ENCODE results near the gene WFIKKN2. TPM values are rescaled to one million over a fixed set of nuclear protein-coding genes. Genes with fewer than 3 reads are reported as not detected.

Gene WFIKKN2
- polyA plus RNA-seq, 1 of the 3 experiments (the other 2 are of a cell fraction) = not detected

GRCh38 chr17:50793007-50793406, 42.4 kb upstream of the WFIKKN2 start:
- TF ChIP-seq USF2 (IDR thresholded peaks at IDR 0.05; ENCODE audit: borderline replicate concordance, low read depth, low read length) = no peak
- TF ChIP-seq POLR2AphosphoS5 (IDR thresholded peaks at IDR 0.05; ENCODE audit: low read depth, low read length) = no peak
- TF ChIP-seq IRF3 (IDR thresholded peaks at IDR 0.05; ENCODE audit: low read depth, low read length) = no peak
- no peak for TF ChIP-seq RXRA (IDR thresholded peaks at IDR 0.05; ENCODE audit: borderline replicate concordance, low read depth)
- TF ChIP-seq ELF1 (IDR thresholded peaks at IDR 0.05) = no peak
- no peak for TF ChIP-seq REST (IDR thresholded peaks at IDR 0.05; ENCODE audit: low read depth, low read length)
- TF ChIP-seq USF1 (IDR thresholded peaks at IDR 0.05; ENCODE audit: borderline replicate concordance, low read depth) = no peak
- TF ChIP-seq YY1 (IDR thresholded peaks at IDR 0.05; ENCODE audit: low read depth) = no peak
- no peak for TF ChIP-seq TEAD4 (IDR thresholded peaks at IDR 0.05; ENCODE audit: borderline replicate concordance, insufficient read depth)
- TF ChIP-seq RFX5 (IDR thresholded peaks at IDR 0.05; ENCODE audit: low read length) = no peak
- TF ChIP-seq CHD2 (IDR thresholded peaks at IDR 0.05; ENCODE audit: low read length, partially characterized antibody) = no peak
- TF ChIP-seq ZBTB33 (IDR thresholded peaks at IDR 0.05; ENCODE audit: borderline replicate concordance, low read depth) = no peak
- TF ChIP-seq GABPA (IDR thresholded peaks at IDR 0.05; ENCODE audit: low read depth) = no peak
- TF ChIP-seq FOSL2 (IDR thresholded peaks at IDR 0.05; ENCODE audit: borderline replicate concordance, low read depth) = no peak
- TF ChIP-seq GATA2 (CRISPR knock-in tag; IDR thresholded peaks at IDR 0.05) = no peak
- no peak for TF ChIP-seq TAF1 (IDR thresholded peaks at IDR 0.05; ENCODE audit: borderline replicate concordance, low read depth, low read length)
- TF ChIP-seq CTCF (IDR thresholded peaks at IDR 0.05) = no peak
- H3K27ac ChIP-seq (ENCODE audit: low read depth in 2 of 2, low read length in 1 of 2) = no peak overlapping the region
- no peak overlapping the region for H3K4me2 ChIP-seq
- H4K20me1 ChIP-seq (ENCODE audit: insufficient read depth) = no peaks in the 10 kb centered on the region
- H3K4me1 ChIP-seq (ENCODE audit: control insufficient read depth in 1 of 2, insufficient read depth in 2 of 2, low read depth in 1 of 2, low read length in 1 of 2) = peaks cover 0 to 7% of the 10 kb centered on the region in 2 experiments; a peak in 1 of 4 replicates
- no peak overlapping the region for H3K9ac ChIP-seq
- WGBS (ENCODE audit: low lambda C conversion rate) = 80% methylated on average over 8 of the region's 8 CpGs
- H2AFZ ChIP-seq (ENCODE audit: low read depth) = no peak overlapping the region
- H3K27me3 ChIP-seq (ENCODE audit: insufficient read depth) = no peaks in the 10 kb centered on the region
- ChIA-PET CTCF (interaction anchor here (1.6 to 8.9 kb wide), 2 partner anchors 9 to 24 kb away, joined by 8 to 95 read pairs; no protein-coding TSS in a partner anchor), POLR2A (no interaction called here)
- H3K9me3 ChIP-seq = no peaks in the 10 kb centered on the region
- no peak for DNase-seq
- no peak overlapping the region for H3K4me3 ChIP-seq (ENCODE audit: low read depth in 2 of 2, low read length in 1 of 2)
- no peaks in the 10 kb centered on the region for H3F3A ChIP-seq (replicated peaks; ENCODE audit: insufficient read depth)
- H3K9me2 ChIP-seq = no peaks in the 10 kb centered on the region
- no peaks in the 10 kb centered on the region for H3K36me3 ChIP-seq (replicated peaks in 1 of 2; ENCODE audit: control insufficient read depth in 1 of 2, insufficient read depth in 2 of 2, low read length in 1 of 2)
- H3K79me2 ChIP-seq (ENCODE audit: insufficient read depth) = no peaks in the 10 kb centered on the region
